ENCODE data around the gene SLC1A4.
"Not testable (repeated sequence)": the region's sequence is repeated elsewhere in the genome, so short reads cannot be mapped to it uniquely, and the experiment has no call there.

SLC1A4 gene

DNA sequence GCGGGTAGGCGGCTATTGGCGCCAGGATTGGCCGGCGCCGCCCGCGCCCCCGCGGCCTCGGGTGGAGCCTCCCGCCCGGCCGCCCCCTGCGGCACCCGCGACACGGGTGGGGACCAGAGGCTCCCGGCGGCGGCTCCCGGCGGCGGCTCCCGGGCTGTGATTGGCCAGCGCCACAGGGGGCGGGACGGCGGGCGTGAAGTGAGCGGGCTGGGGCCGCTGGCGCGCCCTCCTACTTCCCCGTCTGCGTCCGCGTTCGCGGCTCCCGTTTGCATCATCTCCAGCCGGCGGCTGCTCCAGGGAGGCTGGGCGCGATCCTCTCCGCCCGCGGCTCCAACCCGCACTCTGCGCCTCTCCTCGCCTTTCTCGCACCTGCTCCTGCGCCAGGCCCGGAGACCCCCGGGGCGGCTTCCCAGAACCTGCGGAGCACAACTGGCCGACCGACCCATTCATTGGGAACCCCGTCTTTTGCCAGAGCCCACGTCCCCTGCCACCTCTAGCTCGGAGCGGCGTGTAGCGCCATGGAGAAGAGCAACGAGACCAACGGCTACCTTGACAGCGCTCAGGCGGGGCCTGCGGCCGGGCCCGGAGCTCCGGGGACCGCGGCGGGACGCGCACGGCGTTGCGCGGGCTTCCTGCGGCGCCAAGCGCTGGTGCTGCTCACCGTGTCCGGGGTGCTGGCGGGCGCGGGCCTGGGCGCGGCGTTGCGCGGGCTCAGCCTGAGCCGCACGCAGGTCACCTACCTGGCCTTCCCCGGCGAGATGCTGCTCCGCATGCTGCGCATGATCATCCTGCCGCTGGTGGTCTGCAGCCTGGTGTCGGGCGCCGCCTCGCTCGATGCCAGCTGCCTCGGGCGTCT lies at the start of gene SLC1A4:
SLC1A4 (plus strand) TSS at position 274 of the 856 bp plus-strand sequence; CDS start at position 519, 245 bp downstream.
- peak; percentile 88 for DNase-seq

DNA sequence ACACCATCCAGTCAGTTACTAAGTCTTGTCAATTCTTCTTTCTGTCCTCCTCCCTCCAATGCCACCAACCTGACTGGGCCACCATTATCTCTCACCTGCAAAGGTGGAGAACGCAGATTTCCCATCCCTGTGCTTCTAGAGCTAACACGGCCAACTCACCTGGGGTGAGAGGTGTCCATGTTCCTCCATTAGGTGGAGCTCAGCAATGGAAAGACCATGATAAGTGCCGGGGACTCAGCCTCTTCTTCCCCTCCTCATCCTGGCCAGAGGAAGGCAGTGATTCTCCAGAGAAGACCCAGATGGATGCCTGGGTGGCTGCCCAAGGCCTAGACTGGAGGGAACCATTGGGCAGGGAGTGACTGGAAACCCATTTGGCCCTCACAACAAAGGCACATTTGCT lies 48.1 kb upstream of the SLC1A4 start:
- no peak for DNase-seq

DNA sequence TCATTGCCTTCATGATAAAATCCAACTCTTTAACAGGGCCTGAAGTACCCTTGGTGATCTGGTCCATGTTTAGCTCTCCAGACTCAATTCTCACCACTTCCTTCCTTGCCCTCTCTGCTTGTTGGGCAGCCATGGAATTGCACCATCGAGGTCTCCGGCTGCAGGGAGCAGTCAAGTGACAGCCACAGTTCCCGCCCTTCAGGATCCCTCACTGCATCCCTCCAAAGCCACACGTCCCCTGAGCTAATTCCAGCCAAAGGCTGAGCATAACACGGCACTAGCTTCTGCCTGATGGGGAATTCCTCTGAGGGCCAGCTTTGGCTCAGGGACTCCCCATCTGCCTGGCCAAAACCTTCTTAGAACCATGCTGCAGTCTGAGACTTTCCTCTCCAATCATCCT lies 47.4 kb upstream of the SLC1A4 start:
- no peak for DNase-seq

DNA sequence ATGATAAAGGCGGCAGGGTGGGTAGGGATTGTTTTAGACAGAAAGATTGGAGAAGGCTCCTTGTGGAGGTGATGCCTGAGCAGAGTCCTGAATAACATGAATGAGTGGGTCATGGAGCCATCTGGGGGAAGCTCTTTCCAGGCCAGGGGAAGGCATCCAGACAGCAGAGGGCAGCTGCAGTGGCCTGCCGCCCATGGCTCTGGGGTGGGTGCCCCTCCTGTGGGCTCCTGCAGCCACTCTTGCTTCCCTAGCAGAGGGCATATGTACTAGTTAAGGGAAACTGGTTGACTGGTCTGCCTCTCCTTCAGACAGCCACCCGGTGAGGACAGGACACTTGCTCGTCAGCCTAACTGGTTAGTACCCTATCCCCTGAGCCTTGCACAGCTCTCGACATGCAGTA lies 46.5 kb upstream of the SLC1A4 start:
- no peak for DNase-seq

DNA sequence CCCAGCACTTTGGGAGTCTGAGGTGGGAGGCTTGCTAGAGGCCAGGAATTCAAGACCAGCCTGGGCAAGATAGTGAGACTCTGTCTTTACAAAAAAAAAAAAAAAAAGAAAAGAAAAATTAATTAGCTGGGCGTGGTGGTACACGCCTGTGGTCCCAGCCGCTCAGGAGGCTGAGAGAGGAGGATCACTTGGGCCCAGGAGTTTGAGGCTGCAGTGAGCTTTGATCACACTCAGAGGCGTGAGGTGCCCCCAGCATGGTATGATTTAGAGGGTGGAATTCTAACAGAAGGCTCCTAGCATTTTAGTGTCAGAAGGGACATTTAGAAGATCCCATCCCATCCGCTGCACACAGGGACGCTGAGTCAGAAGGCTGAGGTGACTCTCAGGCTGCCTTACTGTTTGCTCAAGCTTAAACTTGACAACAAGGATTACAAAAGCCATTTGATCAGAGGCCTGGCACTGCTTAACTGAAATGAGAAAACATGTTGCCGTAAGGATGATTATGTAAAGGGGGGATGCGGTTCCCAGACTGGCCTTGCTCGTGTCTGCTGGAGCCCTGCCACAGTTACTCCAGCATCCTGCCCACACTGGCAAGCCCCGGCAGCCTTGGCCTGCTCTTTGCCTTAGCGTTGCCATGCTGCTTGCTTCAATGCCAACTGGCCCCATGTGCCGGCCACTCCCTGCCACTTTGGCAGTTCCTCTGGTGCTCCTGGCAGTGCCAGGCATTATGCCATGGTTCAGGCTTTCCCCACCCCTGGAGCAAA lies 45.6 kb upstream of the SLC1A4 start:
- no peak for DNase-seq

DNA sequence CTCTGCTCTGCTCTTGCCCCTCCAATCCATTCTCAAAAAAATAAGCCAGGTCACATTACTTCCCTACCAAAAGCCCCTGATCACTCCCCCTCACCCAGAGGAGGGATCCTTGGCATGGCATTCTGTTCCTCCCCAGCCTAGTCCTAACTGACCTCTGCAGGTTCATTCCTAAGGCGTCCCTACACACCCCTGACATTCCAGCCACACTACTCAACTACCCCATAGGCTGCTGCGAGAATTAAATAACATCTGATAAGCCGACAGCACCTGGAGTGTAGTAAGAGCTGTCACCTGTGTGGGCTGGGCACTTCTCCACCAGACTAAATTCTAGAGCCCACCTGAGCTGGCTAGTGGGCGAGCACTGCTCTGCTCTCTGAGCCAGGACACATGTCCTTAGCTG lies 44.7 kb upstream of the SLC1A4 start:
- DNase-seq = no peak

DNA sequence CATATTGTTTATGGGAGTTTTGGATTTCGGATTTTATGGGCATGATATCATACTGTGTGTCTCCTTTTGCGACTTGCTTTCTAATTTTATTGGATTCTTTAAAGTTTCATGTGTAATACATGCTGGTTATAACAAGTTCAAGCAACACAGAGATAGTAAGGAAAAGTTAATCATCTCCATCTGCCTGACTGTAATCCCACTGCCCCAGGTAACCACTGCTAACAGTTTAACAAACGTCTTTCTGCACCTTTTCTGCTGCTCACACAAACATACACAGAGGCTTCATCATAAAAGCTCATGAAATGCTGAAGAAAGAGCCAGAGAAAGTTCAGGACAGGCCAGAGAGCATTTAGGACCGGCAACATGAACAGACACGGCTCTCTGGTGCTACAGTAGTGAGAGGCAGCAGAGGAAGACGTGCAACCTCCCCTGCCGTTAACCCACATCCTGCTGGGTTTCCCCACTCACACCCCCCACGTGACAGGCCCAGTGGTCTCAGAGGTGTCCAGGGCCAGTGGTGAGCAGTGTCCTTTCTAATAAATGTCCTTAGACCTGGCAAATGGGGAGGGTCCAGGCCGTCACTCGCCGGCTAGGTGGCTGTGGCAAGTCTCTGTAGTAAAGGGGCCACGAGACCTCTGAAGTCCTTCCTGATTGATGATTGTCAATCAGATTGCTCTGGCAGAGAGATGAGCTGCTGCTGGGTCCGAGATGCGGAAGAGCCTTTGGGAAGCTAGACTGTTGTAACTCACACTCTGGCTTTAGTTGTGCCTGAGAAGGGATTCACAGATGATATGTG lies 43.0 kb upstream of the SLC1A4 start:
- peak; percentile 44 for DNase-seq

DNA sequence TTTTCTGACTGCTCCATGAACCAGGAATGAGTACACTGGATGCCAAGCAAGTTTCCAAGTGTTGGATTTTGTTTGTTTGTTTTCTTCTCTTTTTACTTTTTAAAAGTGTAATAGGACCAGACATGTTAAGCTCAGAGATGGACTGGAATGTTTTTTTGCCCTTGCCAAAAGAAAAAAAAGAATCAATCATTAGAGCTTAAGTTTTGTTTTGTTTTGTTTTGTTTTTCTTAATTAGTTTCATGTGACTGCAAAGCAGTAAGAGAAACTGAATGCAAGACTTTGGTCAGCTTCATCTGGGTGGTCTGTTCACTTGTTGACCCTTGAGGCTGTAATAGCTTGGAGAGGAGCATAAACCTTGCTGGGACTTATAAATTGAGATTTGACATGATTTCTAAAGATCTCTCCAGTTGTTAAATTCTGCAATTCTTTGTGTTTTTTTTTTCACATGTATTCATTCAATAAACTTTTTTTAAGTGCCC lies 42.4 kb upstream of the SLC1A4 start:
- no peak for DNase-seq

DNA sequence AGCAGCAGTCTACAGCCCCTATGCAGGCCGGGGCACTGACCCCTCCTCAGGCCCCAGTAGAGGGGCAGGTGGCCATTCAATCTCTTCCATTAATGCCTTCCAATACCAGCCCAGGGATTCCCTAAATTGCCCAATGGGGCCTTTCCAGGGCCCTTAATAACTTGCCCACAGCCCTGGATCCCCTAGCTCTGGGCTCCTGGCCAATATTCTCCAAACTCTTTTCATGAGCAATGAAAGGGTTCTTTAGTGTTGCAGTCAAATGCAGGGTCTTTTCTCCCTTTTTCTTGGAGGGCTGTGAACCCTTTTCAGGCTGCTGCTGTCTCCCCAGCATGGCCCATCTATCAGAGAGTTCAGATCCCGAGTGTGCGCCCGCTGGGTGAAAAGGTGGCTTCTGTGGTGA lies 41.3 kb upstream of the SLC1A4 start:
- no peak for DNase-seq

DNA sequence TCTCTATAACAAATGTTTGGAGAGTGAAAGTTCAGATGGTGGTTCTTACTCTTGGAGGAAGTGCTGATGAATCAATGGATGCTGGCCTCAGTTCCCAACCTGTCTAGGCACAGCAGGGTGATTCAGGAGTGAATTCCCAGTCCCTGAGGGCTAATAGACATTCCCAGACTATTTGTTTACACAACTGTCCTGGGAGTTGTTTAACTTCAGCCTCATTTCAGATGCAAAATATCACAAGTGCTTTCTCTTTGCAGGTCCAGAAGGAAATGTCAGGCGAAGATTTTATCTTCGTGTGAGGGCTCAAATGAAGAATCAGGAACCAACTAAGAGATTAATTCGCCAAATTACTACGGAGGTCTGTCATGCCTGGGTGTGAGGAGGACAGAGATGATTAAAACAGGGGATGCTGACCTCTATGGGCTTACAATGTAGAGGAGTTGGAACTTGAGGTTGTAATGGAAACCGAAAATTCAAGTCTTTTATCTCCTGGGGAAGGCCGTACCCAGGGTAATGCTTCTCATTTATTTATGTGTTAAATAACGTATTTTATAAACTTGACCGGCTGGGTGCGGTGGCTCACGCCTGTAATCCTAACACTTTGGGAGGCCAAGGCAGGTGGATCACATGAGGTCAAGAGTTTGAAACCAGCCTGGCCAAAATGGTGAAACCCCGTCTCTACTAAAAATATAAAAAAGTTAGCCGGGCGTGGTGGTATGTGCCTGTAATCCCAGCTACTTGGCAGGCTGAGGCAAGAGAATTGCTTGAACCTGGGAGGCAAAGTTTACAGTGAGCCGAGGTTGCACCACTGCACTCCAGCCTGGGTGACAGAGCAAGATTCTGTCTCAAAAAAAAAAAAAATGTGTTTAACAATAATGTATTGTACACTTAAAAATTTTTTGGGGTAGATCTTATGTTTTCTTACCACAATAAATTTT lies 38.7 kb upstream of the SLC1A4 start:
- no peak for DNase-seq

GRCh38 chr2:64951306-64951953 lies 37.8 kb upstream of the SLC1A4 start:
- DNase-seq = no peak

DNA sequence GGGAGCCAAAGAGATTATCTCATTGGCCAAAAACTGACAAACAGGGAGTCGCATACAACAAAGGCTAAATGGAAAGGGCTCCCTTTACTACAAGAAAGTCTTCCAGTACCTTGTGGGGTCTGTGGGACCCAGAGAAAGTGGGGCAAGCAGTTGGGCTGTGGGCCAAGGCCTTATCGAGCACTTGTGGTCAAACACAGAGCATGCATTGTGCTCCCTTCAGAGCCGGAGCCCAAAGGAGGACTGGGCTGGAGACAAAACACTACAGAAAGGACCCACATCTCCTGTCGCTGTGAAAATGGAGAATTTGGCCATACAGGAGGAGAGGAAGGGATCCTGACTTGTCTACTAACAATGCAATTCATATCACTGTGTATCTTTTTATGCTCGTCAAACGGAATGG lies 37.1 kb upstream of the SLC1A4 start:
- no peak for DNase-seq

DNA sequence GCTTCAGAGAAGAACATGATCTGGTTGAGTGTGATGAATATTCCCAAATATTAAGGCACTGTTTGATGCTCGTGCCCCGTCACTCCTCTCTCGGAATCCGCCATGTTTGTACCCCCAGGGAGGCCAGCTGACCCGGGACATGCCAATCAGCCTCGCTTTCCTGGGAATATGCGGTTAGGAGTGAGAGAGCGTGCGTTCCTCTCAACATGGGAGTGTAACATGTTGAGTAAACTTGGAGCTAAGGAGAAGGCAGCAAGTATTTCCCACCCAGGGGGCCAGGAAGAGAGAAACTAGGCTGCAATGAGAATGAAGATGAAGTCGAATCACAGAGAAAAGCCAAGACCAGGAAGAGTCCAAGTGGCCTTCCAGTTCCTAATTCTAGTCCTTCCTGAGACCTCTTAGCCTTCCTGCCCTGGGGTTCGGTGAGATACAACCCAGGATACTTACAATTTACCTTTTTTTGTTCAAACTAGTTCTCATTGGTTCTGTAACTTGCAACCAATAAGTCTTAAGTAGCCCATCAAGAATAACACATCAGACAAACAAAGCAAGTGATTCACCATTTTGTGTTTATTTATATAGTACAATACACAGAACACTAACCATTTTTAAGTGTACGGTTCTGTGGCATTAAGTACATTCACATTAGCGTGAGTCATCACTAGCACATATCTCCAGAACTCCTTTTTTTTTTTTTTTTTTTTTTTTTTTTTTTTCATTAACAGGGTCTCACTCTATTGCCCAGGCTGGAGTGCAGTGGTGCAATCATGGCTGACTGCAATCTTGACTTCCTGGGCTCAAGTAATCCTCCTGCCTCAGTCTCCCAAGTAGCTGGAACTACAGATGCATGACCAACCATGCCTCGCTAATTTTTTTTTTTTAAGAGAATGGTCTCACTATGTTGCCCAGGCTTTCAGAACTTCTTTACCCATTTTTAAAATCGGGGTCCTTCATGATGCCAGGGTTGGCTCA lies 36.4 kb upstream of the SLC1A4 start:
- DNase-seq = no peak

DNA sequence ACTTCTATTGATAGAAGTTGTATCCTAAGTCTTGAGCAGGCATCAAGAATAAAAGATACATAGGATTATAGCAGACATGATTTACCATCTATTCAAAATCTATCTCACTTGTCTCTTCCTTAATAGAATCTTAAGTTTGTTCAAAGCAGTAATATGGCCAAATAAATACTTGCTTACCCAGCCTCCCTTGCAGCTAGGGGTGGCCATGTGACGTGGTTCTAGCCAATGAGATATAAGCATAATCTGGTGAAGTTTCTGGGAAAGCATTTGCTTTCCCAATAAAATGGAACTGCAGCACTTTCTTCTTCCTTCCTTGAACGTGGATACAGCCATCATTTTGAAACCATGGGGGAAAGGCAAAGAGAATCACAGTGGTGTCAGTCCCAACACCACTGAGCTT lies 33.7 kb upstream of the SLC1A4 start:
- DNase-seq = no peak

- DNase-seq = no peak
Observed at GRCh38 chr2:64957109-64957903, 31.9 kb upstream of the SLC1A4 start.

DNA sequence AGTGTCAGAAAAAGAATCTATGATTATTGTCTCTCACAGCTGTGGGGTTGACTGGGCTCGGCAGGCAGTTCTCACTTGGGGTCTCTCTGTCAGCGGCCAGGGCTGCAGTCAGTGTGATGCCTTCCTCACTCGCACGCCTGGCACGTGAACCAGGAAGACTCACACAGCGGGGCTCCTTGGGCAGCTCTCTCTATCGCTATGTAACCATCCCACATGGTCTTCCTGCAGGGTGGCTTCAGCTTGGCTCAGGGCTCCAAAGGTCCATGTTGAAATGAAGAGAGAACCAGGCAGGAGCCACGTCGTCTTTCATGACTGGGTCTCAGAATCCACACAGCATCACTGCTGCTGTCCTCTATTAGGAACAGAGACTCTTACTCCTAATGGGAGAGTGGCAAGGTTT lies 30.6 kb upstream of the SLC1A4 start:
- DNase-seq = no peak

DNA sequence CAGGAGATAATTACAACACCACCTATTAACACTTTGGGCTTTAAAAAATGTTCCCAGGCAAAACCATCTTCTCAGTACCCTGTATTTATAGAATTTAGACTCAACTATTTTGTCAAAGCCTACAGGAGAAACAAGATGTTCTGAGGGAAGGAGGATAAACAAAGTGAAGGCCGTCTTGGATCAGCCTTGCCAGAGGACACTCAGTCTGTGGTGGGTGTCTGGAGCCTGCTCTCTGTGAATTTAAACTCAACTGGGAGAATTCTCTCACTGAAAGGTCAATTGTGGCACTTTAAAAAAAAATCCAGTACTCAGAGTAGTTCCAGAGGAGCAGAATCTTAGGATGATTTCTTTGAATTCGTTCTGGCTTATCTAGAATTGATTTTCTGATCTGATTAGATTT lies 28.4 kb upstream of the SLC1A4 start:
- no peak for DNase-seq

GRCh38 chr2:64963138-64963537 lies 26.1 kb upstream of the SLC1A4 start:
- DNase-seq = not testable (repeated sequence)

GRCh38 chr2:64963719-64964118 lies 25.5 kb upstream of the SLC1A4 start:
- DNase-seq = no peak

All from activated naive CD4-positive, alpha-beta T cell treated with anti-CD3 and anti-CD28 coated beads, Interleukin-2, amount 50 U/mL, for 16 hours (primary cell).